M059J (cell line): Measurements from ENCODE around the gene TSTD1. TPM values are rescaled to one million over a fixed set of nuclear protein-coding genes. Genes with fewer than 3 reads are reported as not detected.
"Not testable (repeated sequence)": the region's sequence is repeated elsewhere in the genome, so short reads cannot be mapped to it uniquely, and the experiment has no call there.

Source experiments
- DNase-seq: peaks from one replicate; pipeline ENCODE4 v3.0.0-alpha.2; 2012; ENCODE audit warnings: low read depth
- total RNA-seq: library from RNA; depleted of rRNA; stranded (reverse); fragments of >200 nt; shearing (Covaris generic); gene quantifications from 2 replicates; pipeline ENCODE4 v1.2.3, GENCODE V29; 2014

TSTD1 gene
- total RNA-seq, 1 experiment from 2014 or later: 0.27 TPM

DNA sequence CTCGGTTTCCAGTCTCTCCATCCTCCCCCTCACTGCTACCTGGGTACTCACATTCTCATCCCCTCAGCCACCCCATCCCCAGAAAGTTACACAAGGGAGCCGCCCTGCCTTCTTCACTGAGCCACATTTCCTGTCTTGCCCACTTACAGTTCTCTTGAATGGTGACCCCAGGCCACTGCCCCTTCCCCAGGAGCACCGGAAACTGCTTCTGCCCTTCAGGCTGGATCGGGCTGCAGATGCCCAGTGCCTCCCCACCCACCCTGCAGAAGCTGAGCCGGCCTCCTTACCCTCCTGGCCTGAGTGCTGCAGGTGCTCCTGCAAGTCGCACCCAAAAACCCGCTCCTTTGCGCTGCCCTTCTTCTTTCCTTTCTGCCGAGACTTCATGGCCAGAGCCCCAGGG is 30.5 kb upstream of the TSTD1 start:
- no peak for DNase-seq

DNA sequence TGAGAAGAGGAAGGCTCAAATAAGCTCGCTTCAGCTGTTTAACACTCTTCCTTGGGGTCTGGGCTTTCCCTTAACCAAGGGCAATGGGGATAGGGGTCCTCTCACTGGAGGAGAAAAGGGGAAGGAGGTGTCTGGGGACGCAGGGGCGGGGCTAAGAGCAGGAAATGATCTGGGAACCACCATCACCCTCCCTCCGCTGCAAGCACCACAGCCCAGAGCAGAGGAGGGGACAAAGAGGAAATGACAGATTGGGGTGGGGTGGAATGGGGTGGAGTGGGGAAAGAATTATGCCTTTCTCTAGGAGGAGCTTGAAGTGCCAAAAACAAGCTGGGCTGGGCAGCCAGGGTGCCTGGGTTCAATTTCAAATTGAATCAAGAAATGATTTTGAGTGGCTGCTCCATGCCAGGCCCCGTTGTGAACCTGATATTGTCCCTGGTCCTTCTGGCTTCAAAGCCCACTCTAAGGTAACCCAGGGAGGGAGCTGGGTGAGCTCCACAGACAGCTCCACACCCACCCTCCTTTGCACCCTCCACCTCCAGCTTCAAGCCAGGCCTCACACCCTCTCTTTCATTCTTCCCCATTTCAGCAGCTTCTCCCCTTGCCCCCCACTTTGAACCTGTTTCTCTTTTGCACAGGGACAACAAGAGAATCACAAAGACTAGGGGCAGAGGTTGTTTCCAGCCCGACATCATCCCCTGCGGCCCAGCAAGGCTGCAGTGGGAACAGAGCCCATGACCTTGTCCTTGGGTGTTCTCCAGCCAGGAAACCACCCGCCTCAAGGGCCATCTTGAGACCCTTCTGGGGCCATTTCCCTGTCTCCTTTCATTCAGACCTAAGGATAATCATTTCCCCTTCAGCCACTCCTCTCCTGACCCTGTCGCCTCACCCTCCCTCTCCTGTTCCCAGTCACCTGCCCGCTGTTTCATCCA is 29.8 kb upstream of the TSTD1 start:
- no peak for DNase-seq

DNA sequence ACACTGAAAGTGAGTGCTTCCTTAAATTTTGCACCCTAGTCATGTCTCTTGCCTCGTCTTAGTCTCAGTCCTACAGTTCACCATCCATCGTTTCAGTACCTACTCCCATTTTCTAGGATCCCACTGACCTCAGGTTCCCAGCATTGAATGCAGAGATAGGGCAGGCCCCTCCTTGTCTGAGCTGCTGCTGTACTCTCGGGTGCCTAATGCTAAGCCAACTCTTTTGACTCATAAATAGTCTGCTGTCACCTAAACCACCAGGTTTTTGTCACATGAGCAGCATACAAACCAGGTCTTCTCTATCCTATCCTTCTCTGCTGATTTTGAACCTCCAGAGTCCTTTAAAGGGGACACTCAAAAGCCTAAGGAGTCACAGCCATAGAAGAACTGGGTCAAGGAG is 27.9 kb upstream of the TSTD1 start:
- DNase-seq: no peak

DNA sequence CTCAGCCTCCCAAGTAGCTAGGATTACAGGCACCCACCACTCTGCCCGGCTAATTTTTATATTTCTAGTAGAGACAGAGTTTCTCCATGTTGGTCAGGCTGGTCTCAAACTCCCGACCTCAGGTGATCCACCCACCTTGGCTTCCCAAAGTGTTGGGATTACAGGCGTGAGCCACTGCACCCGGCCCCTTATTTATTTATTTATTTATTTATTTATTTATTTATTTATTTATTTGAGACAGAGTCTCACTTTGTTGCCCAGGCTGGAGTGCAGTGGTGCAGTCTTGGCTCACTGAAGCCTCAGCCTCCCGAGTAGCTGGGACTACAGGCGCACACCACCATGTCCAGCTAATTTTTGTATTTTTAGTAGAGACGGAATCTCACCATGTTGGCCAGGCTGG is 26.9 kb upstream of the TSTD1 start:
- not testable (repeated sequence) for DNase-seq

DNA sequence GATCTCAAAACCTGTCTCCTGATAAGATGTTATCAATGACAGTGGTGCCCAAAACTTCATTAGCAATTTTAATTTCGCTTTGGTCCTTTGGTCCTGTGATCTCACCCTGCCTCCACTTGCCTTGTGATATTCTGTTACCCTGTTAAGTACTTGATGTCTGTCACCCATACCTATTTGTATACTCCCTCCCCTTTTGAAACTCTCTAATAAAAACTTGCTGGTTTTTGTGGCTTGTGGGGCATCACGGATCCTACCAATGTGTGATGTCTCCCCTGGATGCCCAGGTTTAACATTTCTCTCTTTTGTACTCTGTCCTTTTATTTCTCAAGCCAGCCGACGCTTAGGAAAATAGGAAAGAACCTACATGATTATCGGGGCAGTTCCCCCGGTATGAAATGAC is 25.2 kb upstream of the TSTD1 start:
- DNase-seq: not testable (repeated sequence)

DNA sequence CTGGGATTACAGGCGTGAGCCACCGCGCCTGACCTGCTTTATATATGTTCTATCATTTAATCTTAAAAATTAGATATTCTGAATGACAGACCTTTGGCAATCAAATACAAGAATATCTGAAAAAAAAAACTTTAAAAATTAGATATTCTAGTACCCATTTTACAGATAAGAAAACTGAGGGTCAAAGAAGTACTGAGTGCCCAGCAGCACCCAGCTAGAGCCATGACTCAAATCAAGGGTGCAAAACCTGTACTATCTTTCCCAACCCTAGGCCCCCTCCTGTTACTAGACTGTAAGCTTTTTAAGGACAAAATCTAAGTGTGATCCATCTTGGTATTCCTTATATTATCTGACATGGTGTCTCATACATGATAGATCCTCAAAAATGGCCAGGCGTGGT is 22.7 kb upstream of the TSTD1 start:
- no peak for DNase-seq

DNA sequence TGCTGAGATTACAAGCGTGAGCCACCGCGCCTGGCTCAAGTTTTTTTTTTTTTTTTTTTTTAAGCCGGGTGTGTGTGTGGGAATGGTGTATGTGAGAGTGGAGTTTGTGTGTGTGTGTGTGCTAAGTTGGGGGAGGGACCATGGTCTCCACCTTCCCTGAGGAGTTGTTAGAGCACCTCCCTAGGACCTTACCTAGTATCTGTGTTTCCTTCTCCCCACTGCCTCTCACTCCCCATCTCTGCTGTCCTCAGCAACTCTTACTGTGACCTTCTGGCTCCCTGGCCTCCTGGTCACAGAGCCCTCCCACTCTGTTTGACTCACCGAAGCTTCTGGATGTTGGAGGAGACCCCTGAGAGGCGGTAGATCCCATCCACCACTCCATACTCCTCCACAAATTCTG is 20.5 kb upstream of the TSTD1 start:
- DNase-seq: no peak

DNA sequence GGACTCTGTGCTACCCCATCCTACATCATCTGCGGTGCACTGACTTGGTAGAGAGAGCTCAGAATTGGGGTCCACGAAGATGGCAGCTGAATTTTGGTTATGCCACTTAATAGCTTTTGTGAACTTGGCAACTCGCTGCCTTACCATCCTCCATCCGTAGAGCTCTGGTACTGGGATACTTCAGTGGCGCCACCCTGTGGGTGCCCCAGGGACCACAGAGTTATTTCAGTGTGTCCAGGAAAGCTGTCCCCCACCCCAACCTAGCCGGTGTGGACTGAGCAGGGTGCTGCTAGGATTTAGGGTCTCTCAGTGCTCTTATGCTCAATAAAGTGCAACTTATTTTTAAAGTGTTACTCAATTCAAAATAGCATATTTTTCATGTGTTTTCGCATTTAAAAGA is 16.0 kb upstream of the TSTD1 start:
- DNase-seq: no peak

DNA sequence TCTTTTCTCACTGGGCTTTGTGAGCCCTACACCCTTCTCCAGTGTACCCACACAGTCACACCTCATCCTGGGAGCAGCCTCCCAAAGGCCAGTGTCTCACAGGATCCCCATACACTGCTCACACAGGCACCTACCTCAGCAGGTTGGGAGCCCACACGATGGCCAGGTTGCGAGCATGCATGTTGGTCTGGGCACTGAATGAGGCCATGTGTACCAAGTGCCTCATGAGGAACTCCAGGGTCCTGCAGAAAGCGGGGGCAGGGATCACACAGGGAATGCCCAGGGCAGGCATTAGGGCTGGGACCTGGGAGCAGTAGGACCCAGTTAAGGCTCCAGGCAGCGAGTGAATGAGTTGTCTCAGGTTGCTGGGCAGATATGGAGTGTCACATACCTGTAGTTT is 15.5 kb upstream of the TSTD1 start:
- no peak for DNase-seq

DNA sequence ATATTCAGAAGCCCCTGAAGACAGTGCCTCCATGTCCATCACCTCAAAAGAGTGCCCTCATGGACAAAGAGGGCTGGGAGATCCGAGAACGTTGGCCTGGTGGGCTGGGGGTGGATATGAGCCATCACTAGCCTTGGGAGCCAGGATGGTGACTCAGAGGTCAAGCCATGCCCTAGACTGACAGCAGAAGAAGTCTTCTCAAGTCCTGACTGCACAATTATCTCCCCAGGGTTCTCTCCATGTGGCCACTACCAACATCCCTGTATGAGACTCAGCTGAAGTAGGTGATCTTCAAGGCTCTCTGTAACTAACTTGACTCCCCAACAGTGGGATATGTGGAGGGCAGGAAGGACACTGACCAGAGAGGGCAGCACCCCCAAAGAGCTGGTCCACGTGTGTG is 14.1 kb upstream of the TSTD1 start:
- DNase-seq: no peak

DNA sequence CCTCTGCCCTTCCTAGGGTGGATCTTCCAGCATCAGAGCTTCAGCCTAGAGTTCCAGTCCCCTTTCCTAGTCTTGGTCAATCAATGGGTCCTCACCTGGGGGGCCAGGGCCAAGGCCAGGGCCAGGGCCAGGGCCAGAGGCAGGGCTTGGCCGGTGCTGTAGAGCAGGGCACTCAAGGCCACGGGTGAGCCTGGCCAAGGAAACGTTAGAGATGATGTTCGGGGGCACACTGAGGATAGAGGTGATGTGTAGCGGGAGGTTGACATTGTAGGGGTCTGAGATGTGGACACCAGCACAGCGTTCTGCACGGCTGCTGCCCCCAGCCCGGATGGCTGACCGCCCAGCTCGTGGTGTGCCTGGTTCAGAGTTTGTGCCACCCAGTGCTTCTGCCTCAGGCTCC is 12.5 kb upstream of the TSTD1 start:
- DNase-seq: no peak

DNA sequence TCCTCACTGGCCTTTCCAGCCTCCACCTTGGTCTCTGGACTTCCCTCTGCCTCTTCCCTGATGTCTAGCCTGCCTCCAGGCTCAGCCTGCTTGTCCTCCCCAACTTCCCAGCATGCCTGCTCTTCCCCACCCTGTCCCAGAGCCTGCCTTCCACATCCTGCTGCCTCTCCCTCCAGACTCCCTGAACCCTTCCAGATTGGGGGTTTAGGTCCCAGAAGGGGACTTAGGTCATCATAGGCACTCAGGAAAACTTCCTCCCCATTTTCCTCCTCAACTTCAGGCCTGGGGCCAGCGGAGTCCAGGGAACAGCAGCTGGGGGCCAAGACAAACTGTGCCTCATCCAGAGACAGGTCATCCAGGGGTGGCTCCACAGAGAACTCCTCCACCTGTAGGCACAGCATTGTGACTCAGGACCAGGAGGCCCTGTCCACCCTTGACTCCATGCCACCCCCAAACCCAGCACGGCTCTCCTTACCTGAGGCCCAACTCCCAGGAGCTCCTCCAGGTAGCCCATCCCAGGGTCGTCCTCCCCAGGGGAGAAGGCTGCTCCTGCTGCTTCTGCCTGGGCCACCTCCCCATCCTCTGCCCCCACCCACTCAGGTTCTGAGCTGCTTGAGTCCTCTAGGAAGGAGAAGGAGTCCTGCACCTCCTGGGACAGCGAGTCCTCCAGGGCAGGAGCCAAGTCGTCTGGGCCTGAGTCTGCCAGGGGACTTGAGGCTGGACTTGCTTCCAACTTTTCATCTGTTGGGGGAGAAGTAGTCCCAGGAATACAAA is 10.4 kb upstream of the TSTD1 start:
- DNase-seq: no peak

DNA sequence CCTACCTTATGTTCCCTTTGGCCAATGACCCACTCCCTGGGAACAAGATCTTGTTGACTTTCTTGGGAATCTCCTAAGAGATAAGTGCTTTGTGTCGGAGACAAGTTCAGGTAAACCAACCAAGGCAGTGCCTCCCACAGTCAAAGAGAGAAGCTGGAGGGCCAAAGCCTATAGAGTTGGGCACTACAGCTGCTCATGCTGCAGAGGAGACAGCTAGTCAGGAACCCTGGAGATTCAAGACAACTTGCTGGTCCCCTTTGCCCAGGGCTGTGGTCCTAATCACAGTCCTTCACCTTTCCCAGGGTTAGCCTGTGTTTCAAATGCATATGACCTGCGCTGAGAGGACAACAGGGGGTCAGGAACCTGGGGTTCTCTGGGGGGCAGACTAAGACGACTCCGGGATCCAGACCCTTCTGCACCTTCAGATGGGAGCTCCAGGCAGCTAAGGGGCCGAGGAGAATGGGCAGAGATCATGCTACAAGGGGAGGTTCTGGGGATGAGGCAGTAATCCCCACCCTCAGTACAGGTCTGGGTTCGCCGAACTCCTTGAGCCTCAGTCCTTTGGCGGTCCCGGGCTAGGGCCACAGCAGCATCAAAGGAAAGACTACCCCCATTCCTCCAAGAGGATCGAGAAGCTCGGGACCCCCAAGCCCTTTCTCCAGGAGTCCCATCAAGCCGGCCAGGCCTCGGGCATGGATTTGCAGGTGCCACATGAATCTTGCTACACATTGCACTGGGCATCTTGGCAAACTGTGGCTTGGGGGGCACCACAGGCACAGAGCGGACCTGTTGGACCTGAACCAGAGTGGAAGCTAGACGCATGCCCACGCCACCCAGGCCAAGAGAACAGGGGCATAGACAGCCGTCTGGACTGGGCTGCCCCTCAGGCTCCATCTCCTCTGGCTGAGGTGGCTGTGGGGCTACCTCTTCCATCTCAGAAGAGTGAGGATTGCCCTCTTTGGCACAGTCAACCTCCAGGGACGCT is 9.0 kb upstream of the TSTD1 start:
- DNase-seq: no peak

DNA sequence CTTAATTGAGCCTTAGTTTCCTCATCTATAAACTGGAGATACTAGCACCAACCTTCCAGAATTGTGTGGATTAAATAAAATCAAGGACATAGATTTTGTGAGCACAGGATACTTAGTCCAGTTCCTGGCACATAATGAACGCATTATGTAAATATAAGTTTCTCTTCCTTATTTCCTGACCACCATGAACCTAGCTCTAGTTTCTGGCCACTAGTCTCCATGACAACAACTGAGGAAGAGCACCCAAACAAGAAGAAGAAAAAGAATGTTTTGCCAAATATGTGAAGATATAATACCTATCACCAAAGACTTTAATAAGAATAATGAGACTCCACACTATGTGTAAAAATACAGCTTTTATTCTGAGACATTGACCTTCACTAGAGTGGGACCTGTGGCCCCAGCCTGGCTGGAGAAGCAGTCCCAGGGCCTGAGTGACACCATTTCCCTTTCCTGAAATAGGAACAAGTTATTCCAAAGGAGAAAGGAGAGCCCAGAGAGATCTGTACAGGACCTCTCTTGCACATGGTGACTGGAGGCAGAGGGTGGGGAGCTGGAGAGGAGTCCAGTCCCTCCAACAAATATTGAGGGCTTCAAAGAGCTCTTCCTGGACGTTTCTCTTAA is 8.0 kb upstream of the TSTD1 start:
- DNase-seq: no peak

DNA sequence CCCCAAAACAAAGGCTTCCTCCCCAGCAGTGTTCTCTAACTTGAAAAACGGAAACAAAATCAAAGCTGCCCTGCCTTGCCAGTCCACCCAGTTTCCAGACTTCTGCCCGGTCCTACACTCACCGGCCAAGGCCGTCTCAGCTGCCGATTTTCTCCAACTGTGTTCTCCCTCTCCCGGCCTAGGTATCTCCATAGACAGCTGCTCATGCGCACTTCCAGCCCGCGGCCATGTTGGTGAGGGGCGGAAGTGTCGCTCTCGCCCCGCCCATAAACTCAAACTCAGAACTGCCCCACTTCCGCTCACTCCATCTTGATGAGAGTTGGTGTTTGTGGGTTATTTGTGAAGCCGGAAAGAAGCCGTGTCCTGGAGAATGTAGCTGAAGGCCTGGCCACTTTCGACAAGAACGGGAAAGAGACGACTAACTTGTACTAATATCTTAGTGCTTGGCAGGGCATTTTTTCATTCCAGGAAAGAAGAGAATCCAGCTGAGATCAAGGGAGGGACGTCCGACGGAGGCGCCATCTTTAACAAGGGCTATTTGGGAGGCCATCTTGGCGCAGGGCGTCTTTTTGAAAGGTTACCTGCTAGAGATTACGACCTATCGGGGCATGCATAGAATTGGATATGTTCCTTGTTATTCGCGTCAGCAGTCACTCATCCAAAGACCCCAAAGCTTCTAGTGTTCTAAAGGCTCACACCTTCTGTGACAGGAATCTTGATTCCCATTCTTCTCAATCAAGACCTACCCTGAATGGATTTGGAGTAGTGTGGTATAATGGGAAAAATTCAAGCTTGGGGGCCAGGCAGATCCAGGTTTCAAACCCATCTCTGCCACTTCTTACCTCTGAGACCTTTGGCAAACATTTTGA is 7.2 kb upstream of the TSTD1 start, which contains the start of gene USF1:
Gene USF1, minus strand, starts transcription at position 242 of the 869 bp plus-strand sequence. CDS start 2,702 bp downstream, outside the sequence.
- peak; percentile 96 for DNase-seq

DNA sequence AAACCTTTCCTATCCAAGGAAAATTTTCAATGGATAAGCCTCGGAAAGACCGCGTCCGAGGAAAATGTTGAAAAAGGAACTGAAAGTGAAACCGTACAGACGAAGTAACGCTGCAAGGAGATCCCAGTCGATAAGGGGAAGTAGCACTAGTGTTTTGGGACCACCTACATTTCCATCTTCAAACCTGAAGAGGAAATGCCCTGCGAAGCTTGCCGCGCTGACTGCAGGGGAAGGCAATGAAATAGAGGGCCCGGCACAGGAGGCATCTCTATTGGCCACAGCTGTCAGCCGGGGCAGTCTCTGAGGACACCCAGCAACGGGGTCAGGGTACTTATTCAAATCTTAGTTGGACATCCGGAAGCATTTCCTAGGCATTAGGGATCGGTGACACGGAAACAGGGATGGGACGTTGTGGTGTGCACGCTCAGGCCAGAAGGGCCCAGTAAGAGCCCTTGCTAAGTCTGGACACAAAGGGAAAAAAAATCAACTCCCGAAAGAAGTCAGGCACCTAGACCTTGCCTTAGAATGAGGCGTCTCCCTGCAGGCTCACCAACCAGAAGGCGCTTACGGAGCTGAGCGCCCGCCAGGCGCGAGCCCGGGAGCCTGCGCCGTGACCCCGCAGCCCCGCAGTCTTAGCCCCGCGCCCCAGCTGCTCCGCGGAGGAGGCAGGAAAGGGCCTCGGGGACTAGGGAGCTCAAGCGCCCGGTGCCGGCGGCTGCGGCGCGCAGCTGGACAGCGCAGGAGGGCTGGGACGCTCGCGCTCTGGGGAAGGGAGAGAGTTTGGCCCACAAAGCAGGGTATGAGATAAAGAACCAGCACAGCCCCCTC is 6.4 kb upstream of the TSTD1 start:
- peak; percentile 81 for DNase-seq

DNA sequence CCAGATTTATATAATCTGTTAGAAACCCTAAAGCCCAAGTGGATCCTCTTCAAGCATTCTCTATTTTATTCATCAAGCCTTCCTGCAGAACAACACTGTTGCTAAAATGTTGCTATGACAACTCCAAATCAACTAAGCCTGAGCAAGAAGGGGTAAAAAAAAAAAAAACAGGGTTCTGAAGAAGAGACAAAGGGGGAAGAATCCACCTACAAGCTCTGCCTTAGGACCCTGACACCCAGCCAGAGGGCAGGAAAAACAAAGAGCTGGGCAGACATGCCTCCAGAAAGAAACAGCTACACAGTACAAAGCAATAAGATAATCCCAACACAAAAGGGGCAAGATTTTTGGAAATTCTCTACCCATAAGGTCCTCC is 5.8 kb upstream of the TSTD1 start:
- DNase-seq: peak; percentile 46

DNA sequence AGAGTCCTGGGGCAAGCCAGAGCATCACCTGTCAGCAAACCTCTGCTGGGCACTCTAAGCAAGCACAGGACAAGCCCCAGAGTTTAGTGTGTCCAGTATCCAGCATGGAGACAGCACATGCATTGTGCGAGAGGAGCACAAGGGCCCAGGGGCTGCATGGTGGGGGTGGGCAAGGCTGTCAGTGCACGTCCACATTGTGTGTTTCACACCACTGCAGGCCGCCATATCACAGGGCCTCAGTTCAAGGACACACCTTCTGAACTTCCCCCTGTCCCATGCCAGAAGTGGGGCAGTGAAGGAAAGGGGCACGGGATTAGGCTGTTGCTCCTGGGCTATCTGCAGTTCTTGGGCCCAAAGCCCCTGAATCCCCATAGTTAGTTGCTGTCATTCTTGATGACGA is 782 bp upstream of the TSTD1 start:
- no peak for DNase-seq

DNA sequence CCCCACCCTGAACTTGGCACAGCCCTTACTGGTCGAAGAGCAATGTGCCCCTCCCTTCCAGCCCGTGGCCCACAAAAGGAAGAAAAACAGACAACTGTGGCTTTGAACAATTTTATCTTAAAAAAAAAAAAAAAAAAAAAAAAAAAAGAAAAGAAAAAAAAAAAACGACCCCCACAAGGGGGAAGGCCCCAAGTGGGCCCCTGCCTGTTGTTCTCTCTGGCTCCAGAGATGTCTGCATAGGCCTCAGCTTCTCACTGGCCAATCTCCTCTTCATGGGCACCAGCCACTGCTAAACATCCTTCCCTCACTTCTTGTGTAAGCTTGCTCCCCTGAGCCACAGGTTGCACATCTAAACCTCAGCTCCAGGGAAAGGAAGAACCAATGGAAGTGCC is 386 bp upstream of the TSTD1 start:
- no peak for DNase-seq
